ENCODE data around the gene IL4R. TPM values are rescaled to one million over a fixed set of nuclear protein-coding genes. Genes with fewer than 3 reads are reported as not detected.

IL4R gene
- total RNA-seq, 1 experiment from 2014 or later: 28.6 TPM

DNA sequence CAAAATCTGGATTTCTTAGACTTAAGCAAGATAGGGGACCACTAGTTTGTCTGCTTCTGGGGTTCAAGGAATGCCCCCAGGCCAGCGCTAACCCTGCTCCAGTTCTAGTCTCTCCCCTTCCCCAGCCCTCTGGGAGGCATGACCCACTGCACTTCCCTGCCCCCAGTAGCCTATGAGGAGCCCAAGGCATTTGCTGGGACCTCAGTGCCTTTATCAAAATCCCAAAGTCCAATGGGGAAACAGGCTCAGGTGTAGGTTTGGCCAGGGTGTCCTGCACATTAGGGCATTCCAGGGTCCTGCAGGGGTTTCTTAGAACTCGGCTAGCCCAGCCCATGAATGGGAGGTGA, 1.2 kb downstream of the IL4R start:
- no peak overlapping the region for H3T11ph ChIP-seq (ENCODE audit: low read length)
- H2AFZ ChIP-seq (ENCODE audit: low read length): no peak overlapping the region
- no peak overlapping the region for H2AK5ac ChIP-seq (ENCODE audit: insufficient read length, low read length)
- no peak overlapping the region for H2BK120ac ChIP-seq (ENCODE audit: low read depth, low read length, poor library complexity, severe bottlenecking)
- H3K18ac ChIP-seq (ENCODE audit: insufficient read length, low read depth, low read length): no peak overlapping the region
- no peak overlapping the region for H2BK20ac ChIP-seq (ENCODE audit: low read depth, low read length, poor library complexity, severe bottlenecking)
- Mint-ChIP-seq H3K36me3 (ENCODE audit: insufficient read depth in 1 of 3, low read depth in 3 of 3) (no peaks in the 10 kb centered on the region), H3K4me1 (peaks cover 20 to 40% of the 10 kb centered on the region in 2 experiments), H3K27ac (no peak overlapping the region), H3K4me3 (peak overlapping the region; percentile 81 to 93), H3K9me3 (no peaks in the 10 kb centered on the region; a peak in 1 of 5 replicates), H3K27me3 (ENCODE audit: low read depth) (peaks cover 28% of the 10 kb centered on the region)
- no peak overlapping the region for H3K56ac ChIP-seq (ENCODE audit: insufficient read length, low read depth, low read length)
- H2BK5ac ChIP-seq (ENCODE audit: insufficient read length, low read length): no peak overlapping the region
- no peak overlapping the region for H3K14ac ChIP-seq (ENCODE audit: insufficient read depth, low read length)
- no peaks in the 10 kb centered on the region for H3K27me3 ChIP-seq (ENCODE audit: insufficient read depth, low read length)
- H4K5ac ChIP-seq (ENCODE audit: insufficient read length, low read depth, low read length): no peak overlapping the region
- DNase-seq: no peak
- H4K20me1 ChIP-seq (ENCODE audit: control insufficient read depth, insufficient read depth, insufficient read length): peaks cover 2% of the 10 kb centered on the region
- H2BK15ac ChIP-seq (ENCODE audit: low read depth, low read length): no peak overlapping the region
- H3K9ac ChIP-seq (ENCODE audit: extremely low read depth, insufficient read length, low read length): no peak overlapping the region
- no peak overlapping the region for H3K4me2 ChIP-seq (ENCODE audit: insufficient read depth, insufficient read length, low read length)
- no peak overlapping the region for H4K91ac ChIP-seq (ENCODE audit: insufficient read length, low read depth, low read length)
- peaks cover 10% of the 10 kb centered on the region for H3K23me2 ChIP-seq (ENCODE audit: insufficient read length, low read depth, low read length, poor library complexity, severe bottlenecking)
- no peak overlapping the region for H3K4ac ChIP-seq (ENCODE audit: low read depth, low read length)
- no peak overlapping the region for H2BK12ac ChIP-seq (ENCODE audit: insufficient read length, low read depth, low read length)
- H4K8ac ChIP-seq (replicated peaks; ENCODE audit: insufficient read length, low read depth, low read length): no peak overlapping the region
- H3K23ac ChIP-seq (ENCODE audit: insufficient read length, low read depth, low read length): no peak overlapping the region
- no peaks in the 10 kb centered on the region for H3K79me1 ChIP-seq (ENCODE audit: insufficient read depth, low read depth, low read length, poor library complexity, severe bottlenecking)
- TF ChIP-seq CTCF (conservative IDR thresholded peaks at IDR 0.05): no peak
- H3K79me2 ChIP-seq (ENCODE audit: insufficient read depth, low read length): no peaks in the 10 kb centered on the region; the same call in 1 of the 2 replicates
- H3K4me1 ChIP-seq (ENCODE audit: insufficient read depth, low read length): peaks cover 7% of the 10 kb centered on the region; the same call in 1 of the 2 replicates
- H3K27ac ChIP-seq (ENCODE audit: insufficient read length, low read depth, low read length): no peak overlapping the region
- H3K9me3 ChIP-seq (ENCODE audit: control insufficient read depth, low read depth, low read length): no peaks in the 10 kb centered on the region
- WGBS (ENCODE audit: extremely low coverage, insufficient read length, low lambda C conversion rate): no CpG with 5 or more reads among the region's 2 CpGs
